ENCODE measurements around the gene ATP7B.

DNA sequence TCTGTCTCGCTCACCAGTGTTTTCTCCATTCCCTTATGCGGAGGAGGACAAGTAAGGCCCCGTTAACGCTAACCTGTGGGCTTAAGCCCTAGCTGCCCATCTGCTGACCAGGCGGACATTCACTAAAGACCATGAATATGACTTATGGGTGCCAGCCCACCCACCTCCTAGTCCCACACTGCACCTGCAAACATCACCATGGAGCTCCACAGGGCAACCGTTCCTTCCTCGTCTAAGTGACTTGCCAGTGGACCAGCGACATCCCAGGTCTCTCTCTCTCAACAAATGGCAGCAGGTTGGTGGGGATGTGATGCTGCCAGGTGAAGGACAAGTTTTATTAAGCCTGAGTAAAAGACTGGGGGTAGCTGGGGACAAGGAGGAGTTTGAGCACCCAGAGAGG, 94.3 kb downstream of the ATP7B start:
- TF ChIP-seq, protein P1, sequence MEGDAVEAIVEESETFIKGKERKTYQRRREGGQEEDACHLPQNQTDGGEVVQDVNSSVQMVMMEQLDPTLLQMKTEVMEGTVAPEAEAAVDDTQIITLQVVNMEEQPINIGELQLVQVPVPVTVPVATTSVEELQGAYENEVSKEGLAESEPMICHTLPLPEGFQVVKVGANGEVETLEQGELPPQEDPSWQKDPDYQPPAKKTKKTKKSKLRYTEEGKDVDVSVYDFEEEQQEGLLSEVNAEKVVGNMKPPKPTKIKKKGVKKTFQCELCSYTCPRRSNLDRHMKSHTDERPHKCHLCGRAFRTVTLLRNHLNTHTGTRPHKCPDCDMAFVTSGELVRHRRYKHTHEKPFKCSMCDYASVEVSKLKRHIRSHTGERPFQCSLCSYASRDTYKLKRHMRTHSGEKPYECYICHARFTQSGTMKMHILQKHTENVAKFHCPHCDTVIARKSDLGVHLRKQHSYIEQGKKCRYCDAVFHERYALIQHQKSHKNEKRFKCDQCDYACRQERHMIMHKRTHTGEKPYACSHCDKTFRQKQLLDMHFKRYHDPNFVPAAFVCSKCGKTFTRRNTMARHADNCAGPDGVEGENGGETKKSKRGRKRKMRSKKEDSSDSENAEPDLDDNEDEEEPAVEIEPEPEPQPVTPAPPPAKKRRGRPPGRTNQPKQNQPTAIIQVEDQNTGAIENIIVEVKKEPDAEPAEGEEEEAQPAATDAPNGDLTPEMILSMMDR (conservative IDR thresholded peaks at IDR 0.05; ENCODE audit: low read length): no peak
- no peak for TF ChIP-seq EZH2phosphoT487 (IDR thresholded peaks at IDR 0.05; ENCODE audit: borderline replicate concordance, low read depth, low read length)
